ENCODE data around the gene ERG.

ERG gene

DNA sequence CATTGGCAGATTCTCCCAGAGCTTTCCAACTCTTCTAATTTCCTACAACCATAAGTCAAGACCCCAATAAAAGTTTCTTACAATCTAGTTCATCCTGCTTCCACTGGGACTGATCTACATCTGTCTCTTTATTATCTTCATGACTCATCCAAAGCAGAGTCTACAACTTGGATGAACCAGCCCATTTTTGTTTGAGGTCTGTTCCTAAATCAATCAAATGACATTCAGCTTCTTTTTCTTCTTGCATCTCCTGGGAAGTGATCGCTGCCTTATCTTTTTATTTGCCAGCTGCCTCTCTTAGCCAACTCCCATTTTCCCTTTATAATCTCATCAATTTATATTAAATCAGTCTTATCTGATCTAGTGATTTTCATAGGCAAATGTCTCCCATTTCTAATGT is 105.6 kb downstream of the ERG start:
- Histone ChIP-seq H3K27me3 (ENCODE audit: insufficient read depth, poor library complexity, severe bottlenecking) (no peaks in the 10 kb centered on the region), H3K4me3 (ENCODE audit: severe bottlenecking) (no peak overlapping the region), H3K4me1 (ENCODE audit: insufficient read depth, poor library complexity, severe bottlenecking) (no peaks in the 10 kb centered on the region), H3K36me3 (ENCODE audit: low read depth) (no peaks in the 10 kb centered on the region), H3K9me3 (ENCODE audit: severe bottlenecking) (no peaks in the 10 kb centered on the region), H3K27ac (ENCODE audit: poor library complexity, severe bottlenecking) (no peak overlapping the region)
- DNase-seq (ENCODE audit: low spot score) = no peak
- TF ChIP-seq, protein P1, sequence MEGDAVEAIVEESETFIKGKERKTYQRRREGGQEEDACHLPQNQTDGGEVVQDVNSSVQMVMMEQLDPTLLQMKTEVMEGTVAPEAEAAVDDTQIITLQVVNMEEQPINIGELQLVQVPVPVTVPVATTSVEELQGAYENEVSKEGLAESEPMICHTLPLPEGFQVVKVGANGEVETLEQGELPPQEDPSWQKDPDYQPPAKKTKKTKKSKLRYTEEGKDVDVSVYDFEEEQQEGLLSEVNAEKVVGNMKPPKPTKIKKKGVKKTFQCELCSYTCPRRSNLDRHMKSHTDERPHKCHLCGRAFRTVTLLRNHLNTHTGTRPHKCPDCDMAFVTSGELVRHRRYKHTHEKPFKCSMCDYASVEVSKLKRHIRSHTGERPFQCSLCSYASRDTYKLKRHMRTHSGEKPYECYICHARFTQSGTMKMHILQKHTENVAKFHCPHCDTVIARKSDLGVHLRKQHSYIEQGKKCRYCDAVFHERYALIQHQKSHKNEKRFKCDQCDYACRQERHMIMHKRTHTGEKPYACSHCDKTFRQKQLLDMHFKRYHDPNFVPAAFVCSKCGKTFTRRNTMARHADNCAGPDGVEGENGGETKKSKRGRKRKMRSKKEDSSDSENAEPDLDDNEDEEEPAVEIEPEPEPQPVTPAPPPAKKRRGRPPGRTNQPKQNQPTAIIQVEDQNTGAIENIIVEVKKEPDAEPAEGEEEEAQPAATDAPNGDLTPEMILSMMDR (IDR thresholded peaks at IDR 0.05; ENCODE audit: poor library complexity, severe bottlenecking) = no peak
- no peak for ATAC-seq (ENCODE audit: low read depth)

DNA sequence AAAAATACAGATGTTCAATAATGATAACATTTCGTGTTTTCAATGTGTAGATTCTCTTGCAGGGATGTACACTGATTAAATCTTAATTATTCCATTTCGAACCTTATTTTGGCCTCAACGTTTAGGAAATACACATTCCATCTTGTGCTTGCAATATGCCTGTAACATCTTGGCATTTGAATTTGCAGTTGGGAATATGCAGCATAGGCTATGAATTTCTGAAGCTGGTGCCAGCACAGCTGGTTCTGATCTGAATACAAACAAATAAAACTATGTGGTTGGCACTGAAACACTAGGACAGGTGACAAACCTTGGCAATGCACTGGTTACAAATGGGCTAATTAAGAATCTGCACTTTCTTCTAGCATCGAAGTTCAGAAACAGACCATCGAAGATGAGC is 108.4 kb downstream of the ERG start:
- H3K27me3 ChIP-seq (ENCODE audit: insufficient read depth, poor library complexity, severe bottlenecking) = no peaks in the 10 kb centered on the region
- no peak overlapping the region for H3K4me3 ChIP-seq (ENCODE audit: severe bottlenecking)
- no peak for ATAC-seq (ENCODE audit: low read depth)
- no peaks in the 10 kb centered on the region for H3K4me1 ChIP-seq (ENCODE audit: insufficient read depth, poor library complexity, severe bottlenecking)
- TF ChIP-seq, protein P1 (IDR thresholded peaks at IDR 0.05; ENCODE audit: poor library complexity, severe bottlenecking) = no peak
- no peak overlapping the region for H3K27ac ChIP-seq (ENCODE audit: poor library complexity, severe bottlenecking)
- no peaks in the 10 kb centered on the region for H3K9me3 ChIP-seq (ENCODE audit: severe bottlenecking)
- no peaks in the 10 kb centered on the region for H3K36me3 ChIP-seq (ENCODE audit: low read depth)
- DNase-seq (ENCODE audit: low spot score) = no peak

DNA sequence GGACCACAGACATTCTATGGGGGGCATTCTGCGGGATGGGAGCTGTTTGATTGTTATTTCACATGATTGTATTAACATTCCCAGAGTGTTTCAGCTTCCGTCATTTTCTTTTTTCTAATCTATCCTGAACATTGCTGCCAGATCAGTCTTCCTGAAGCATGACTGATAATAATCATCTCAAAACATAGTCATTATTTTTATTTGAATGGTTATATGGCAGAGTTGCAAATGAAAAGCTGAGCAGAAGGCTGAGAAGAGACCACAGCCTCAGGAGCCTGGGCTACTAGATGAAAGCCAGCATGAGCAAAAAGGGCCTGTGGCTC is 109.0 kb downstream of the ERG start:
- TF ChIP-seq, protein P1 (IDR thresholded peaks at IDR 0.05; ENCODE audit: poor library complexity, severe bottlenecking) = no peak
- Histone ChIP-seq H3K9me3 (ENCODE audit: severe bottlenecking) (no peaks in the 10 kb centered on the region), H3K36me3 (ENCODE audit: low read depth) (no peaks in the 10 kb centered on the region), H3K27ac (ENCODE audit: poor library complexity, severe bottlenecking) (no peak overlapping the region), H3K4me1 (ENCODE audit: insufficient read depth, poor library complexity, severe bottlenecking) (no peaks in the 10 kb centered on the region), H3K4me3 (ENCODE audit: severe bottlenecking) (no peak overlapping the region), H3K27me3 (ENCODE audit: insufficient read depth, poor library complexity, severe bottlenecking) (no peaks in the 10 kb centered on the region)
- DNase-seq (ENCODE audit: low spot score) = no peak
- ATAC-seq (ENCODE audit: low read depth) = no peak

DNA sequence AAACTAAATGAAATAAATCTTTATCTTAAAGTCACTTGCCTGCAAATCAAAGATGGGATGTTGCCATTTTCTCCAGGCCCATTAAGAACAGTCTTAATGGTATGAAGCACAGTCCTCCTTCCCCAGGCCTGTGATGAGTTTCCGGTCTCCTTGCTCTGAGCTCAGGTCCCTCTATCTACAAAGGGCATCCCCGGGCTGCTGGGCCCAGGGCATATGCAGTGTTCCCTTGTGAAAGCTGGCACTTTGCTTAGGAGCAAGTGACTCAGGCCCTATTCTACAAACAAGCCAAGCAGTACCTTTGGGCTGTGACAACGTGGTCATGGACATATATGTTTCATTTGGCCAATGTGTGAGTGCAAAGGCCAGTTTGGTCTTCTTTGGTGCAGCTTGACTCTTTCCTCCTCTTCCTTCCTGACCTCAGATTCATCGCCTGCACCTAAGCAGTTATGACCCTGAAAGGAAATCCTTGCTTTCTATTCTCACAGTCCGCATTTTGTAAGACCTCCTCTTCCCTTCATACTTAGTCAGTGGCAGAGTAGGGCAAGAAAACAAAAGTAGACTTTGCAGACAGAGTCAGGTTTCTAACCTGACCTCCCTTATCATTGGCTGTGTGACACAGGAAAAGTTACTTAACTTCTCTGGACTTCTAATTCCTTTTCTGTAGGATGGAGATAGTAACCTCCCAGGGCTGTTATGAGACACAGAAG is 109.5 kb downstream of the ERG start:
- H3K9me3 ChIP-seq (ENCODE audit: severe bottlenecking) = no peaks in the 10 kb centered on the region
- ATAC-seq (ENCODE audit: low read depth) (no peak), DNase-seq (ENCODE audit: low spot score) (no peak)
- H3K27ac ChIP-seq (ENCODE audit: poor library complexity, severe bottlenecking) = no peak overlapping the region
- H3K36me3 ChIP-seq (ENCODE audit: low read depth) = no peaks in the 10 kb centered on the region
- TF ChIP-seq, protein P1 (IDR thresholded peaks at IDR 0.05; ENCODE audit: poor library complexity, severe bottlenecking) = no peak
- H3K4me3 ChIP-seq (ENCODE audit: severe bottlenecking) = no peak overlapping the region
- H3K4me1 ChIP-seq (ENCODE audit: insufficient read depth, poor library complexity, severe bottlenecking) = no peaks in the 10 kb centered on the region
- H3K27me3 ChIP-seq (ENCODE audit: insufficient read depth, poor library complexity, severe bottlenecking) = no peaks in the 10 kb centered on the region

DNA sequence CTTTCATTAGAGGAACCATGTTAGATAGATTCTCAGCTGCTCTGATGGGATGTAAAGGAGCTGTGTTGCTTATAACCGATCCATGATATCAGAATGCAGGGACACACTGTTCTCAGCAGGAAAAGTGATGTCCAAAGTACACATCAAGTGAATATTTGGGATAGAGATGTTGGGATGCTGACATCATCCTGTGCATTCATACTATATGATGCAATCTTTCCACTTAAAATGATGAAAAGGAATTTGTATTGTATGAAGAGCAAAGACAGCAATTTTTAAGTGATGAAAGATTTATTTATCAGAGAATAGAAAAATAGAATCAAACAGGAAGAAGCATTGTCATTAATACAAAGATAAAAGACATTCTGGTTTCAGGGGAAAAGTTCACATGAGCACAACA is 110.1 kb downstream of the ERG start:
- ATAC-seq (ENCODE audit: low read depth) = no peak
- no peaks in the 10 kb centered on the region for H3K9me3 ChIP-seq (ENCODE audit: severe bottlenecking)
- DNase-seq (ENCODE audit: low spot score) = no peak
- no peaks in the 10 kb centered on the region for H3K27me3 ChIP-seq (ENCODE audit: insufficient read depth, poor library complexity, severe bottlenecking)
- TF ChIP-seq, protein P1 (IDR thresholded peaks at IDR 0.05; ENCODE audit: poor library complexity, severe bottlenecking) = no peak
- no peak overlapping the region for H3K27ac ChIP-seq (ENCODE audit: poor library complexity, severe bottlenecking)
- no peaks in the 10 kb centered on the region for H3K4me1 ChIP-seq (ENCODE audit: insufficient read depth, poor library complexity, severe bottlenecking)
- H3K4me3 ChIP-seq (ENCODE audit: severe bottlenecking) = no peak overlapping the region
- H3K36me3 ChIP-seq (ENCODE audit: low read depth) = no peaks in the 10 kb centered on the region

All from RWPE2 (cell line).